ENCODE data around the gene ATP8A2. TPM values are rescaled to one million over a fixed set of nuclear protein-coding genes. Genes with fewer than 3 reads are reported as not detected.

ATP8A2 gene
- total and polyA plus RNA-seq, 2 of the 4 experiments (the other 2 are of a cell fraction): 0.02 to 0.18 TPM

GRCh38 chr13:25982907-25983306, 611.1 kb downstream of the ATP8A2 start:
- Histone ChIP-seq H3K18ac (ENCODE audit: low read depth, low read length) (no peak overlapping the region), H3K79me1 (ENCODE audit: low read depth in 1 of 2, low read length in 2 of 2) (no peaks in the 10 kb centered on the region)
- CTCF ChIA-PET: interaction anchor here (0.7 kb wide), 1 partner anchor 645 kb away, joined by 3 read pairs; no protein-coding TSS in a partner anchor

More at GRCh38 chr13:25982907-25983306, 611.1 kb downstream of the ATP8A2 start:
- Histone ChIP-seq H3K4me2 (ENCODE audit: low read depth, low read length) (no peak overlapping the region), H2BK5ac (ENCODE audit: low read depth, low read length, poor library complexity, severe bottlenecking) (no peak overlapping the region), H2BK20ac (ENCODE audit: low read depth, low read length) (no peak overlapping the region), H4K8ac (ENCODE audit: low read depth in 2 of 2, low read length in 2 of 2) (no peak overlapping the region), H3K4me1 (ENCODE audit: control insufficient read depth, insufficient read depth, low read length) (no peaks in the 10 kb centered on the region), H3K9me1 (ENCODE audit: insufficient read depth, low read length) (no peaks in the 10 kb centered on the region), H3K36me3 (ENCODE audit: control insufficient read depth, insufficient read depth, low read length) (no peaks in the 10 kb centered on the region), H4K5ac (ENCODE audit: low read depth, low read length) (no peak overlapping the region), H2BK120ac (ENCODE audit: low read depth, low read length) (no peak overlapping the region), H2BK15ac (ENCODE audit: low read depth, low read length) (no peak overlapping the region), H3K14ac (replicated peaks; ENCODE audit: low read depth, low read length) (no peak overlapping the region), H3K9me3 (ENCODE audit: control insufficient read depth, insufficient read depth, low read length) (no peaks in the 10 kb centered on the region), H3K27me3 (ENCODE audit: control insufficient read depth, insufficient read depth, low read length) (no peaks in the 10 kb centered on the region), H3K27ac (ENCODE audit: insufficient read depth, low read length) (no peak overlapping the region), H3K4ac (ENCODE audit: low read depth, low read length) (no peak overlapping the region), H4K20me1 (ENCODE audit: insufficient read depth, low read length) (no peaks in the 10 kb centered on the region), H3K23ac (ENCODE audit: low read depth, low read length) (no peak overlapping the region), H2AK5ac (ENCODE audit: low read depth, low read length) (no peak overlapping the region), H2AFZ (replicated peaks; ENCODE audit: low read length, poor library complexity) (no peak overlapping the region), H3K9ac (ENCODE audit: low read depth, low read length) (no peak overlapping the region), H3K56ac (ENCODE audit: extremely low read depth, insufficient read depth, low read length) (no peak overlapping the region), H2AK9ac (replicated peaks; ENCODE audit: low read depth, low read length, poor library complexity) (no peak overlapping the region), H3K4me3 (ENCODE audit: insufficient read depth, low read depth, low read length) (no peak overlapping the region), H4K91ac (ENCODE audit: insufficient read depth, low read depth, low read length) (no peak overlapping the region)
- TF ChIP-seq, protein P1, sequence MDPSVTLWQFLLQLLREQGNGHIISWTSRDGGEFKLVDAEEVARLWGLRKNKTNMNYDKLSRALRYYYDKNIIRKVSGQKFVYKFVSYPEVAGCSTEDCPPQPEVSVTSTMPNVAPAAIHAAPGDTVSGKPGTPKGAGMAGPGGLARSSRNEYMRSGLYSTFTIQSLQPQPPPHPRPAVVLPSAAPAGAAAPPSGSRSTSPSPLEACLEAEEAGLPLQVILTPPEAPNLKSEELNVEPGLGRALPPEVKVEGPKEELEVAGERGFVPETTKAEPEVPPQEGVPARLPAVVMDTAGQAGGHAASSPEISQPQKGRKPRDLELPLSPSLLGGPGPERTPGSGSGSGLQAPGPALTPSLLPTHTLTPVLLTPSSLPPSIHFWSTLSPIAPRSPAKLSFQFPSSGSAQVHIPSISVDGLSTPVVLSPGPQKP (IDR thresholded peaks at IDR 0.05; ENCODE audit: borderline replicate concordance, low read depth, low read length): no peak
- no peak for TF ChIP-seq NFE2L2 (IDR thresholded peaks at IDR 0.05; ENCODE audit: low read depth, low read length)
- TF ChIP-seq CHD1 (IDR thresholded peaks at IDR 0.05; ENCODE audit: low read depth, low read length): no peak
- no peak for TF ChIP-seq SMC3 (IDR thresholded peaks at IDR 0.05; ENCODE audit: low read depth, low read length)
- TF ChIP-seq MXI1 (IDR thresholded peaks at IDR 0.05; ENCODE audit: borderline replicate concordance, low read depth, low read length): no peak
- TF ChIP-seq MAFK (IDR thresholded peaks at IDR 0.05; ENCODE audit: low read depth, low read length): no peak
- no peak for TF ChIP-seq CTCF (conservative IDR thresholded peaks at IDR 0.05; ENCODE audit: low read depth, low read length)
- TF ChIP-seq, protein P2, sequence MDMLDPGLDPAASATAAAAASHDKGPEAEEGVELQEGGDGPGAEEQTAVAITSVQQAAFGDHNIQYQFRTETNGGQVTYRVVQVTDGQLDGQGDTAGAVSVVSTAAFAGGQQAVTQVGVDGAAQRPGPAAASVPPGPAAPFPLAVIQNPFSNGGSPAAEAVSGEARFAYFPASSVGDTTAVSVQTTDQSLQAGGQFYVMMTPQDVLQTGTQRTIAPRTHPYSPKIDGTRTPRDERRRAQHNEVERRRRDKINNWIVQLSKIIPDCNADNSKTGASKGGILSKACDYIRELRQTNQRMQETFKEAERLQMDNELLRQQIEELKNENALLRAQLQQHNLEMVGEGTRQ (IDR thresholded peaks at IDR 0.05; ENCODE audit: low read depth, low read length): no peak
- TF ChIP-seq BHLHE40 (IDR thresholded peaks at IDR 0.05; ENCODE audit: low read depth, low read length): no peak
- no peak for TF ChIP-seq RFX5 (IDR thresholded peaks at IDR 0.05; ENCODE audit: low read depth, low read length)
- TF ChIP-seq MAZ (IDR thresholded peaks at IDR 0.05; ENCODE audit: borderline replicate concordance, low read depth, low read length): no peak
- TF ChIP-seq POLR2A (IDR thresholded peaks at IDR 0.05; ENCODE audit: low read depth, low read length): no peak
- TF ChIP-seq CEBPB (IDR thresholded peaks at IDR 0.05; ENCODE audit: low read depth, low read length): no peak
- no peak for TF ChIP-seq RAD21 (IDR thresholded peaks at IDR 0.05; ENCODE audit: low read length)
- TF ChIP-seq FOS (IDR thresholded peaks at IDR 0.05; ENCODE audit: low read depth, low read length): no peak
- no peak for TF ChIP-seq RCOR1 (IDR thresholded peaks at IDR 0.05; ENCODE audit: insufficient replicate concordance, low read length)
- BruUV-seq (replicated peaks): no TSS peak
- intact Hi-C loops (cut with micrococcal nuclease): loop anchor here (5.0 kb wide), 1 partner anchor 79 kb away; no protein-coding TSS in a partner anchor
- in situ Hi-C loops (cut with MboI; ENCODE audit: low sequenced_read_pairs): no loop called here
- dilution Hi-C loops (cut with HindIII; ENCODE audit: low sequenced_read_pairs, unreplicated experiment): no loop called here
- DNase-seq (no peak), ATAC-seq (ENCODE audit: low read depth) (no peak)
- POLR2A ChIA-PET (ENCODE audit: unreplicated experiment): no interaction called here
